K562 (cell line): ENCODE results near the gene MUC5B. TPM values are rescaled to one million over a fixed set of nuclear protein-coding genes. Genes with fewer than 3 reads are reported as not detected.
A peak's percentile ranks its signal among the peaks of the same experiment; 100 is the strongest.

Experiments used
- ATAC-seq: fragments of 200-7000 bp; cut with Tn5 transposase; 3 replicates; pipeline ENCODE4 v1.9.1; 2020; ENCODE audit warnings: moderate library complexity
- BruUV-seq: library from RNA; stranded (reverse); fragments of 400-500 nt; replicated peaks from 2 replicates; lab custom pipeline; 2021; lab: Mats Ljungman, UMichigan
- CTCF ChIA-PET: fragments of 300-600 bp; formaldehyde crosslinking; extraction: SDS; loops from one replicate; lab custom pipeline; 2021; ENCODE audit warnings: low intra/inter-chr PET ratio; lab: Yijun Ruan, JAX
- POLR2A ChIA-PET: fragments of 300-600, 350-650 bp; sonication (Branson Sonifier 250); formaldehyde crosslinking; extraction: SDS; loops from one replicate; lab custom pipeline; 2021; ENCODE audit warnings: antibody characterized with exemption, inconsistent platforms; lab: Yijun Ruan, JAX
- DNase-seq, 4 experiments: peaks; one replicate each; pipeline versions ENCODE4 v3.0.0 to v3.0.0-alpha.2; 2011 to 2018; ENCODE audit warnings: low spot score in 3 of 4, mixed read lengths in 3 of 4; ENCODE audit errors: extremely low read depth in 1 of 4
- FAIRE-seq: peaks from 2 replicates; lab custom pipeline; 2011; peaks lifted over from hg19 to GRCh38; lab: Jason Lieb, UNC
- H2AFZ ChIP-seq: 2 replicates; pipeline ENCODE4 v1.6.0; 2011; ENCODE audit warnings: low read depth, low read length, control low read depth, inconsistent platforms
- H3K27ac ChIP-seq: fragments of 200-600 bp; 3 replicates; pipeline ENCODE4 v1.8.0; 2011; ENCODE audit warnings: low read depth, mild to moderate bottlenecking, control low read depth, inconsistent platforms, low read length, moderate library complexity, mixed read lengths; ENCODE audit errors: extremely low read depth
- H3K27me3 ChIP-seq, 2 experiments: fragments of 300-600 bp in 1 of 2; 2 replicates in 1 of 2; 3 replicates in 1 of 2; pipeline versions ENCODE4 v1.6.0 to v1.8.0; 2011; ENCODE audit warnings: inconsistent platforms in 2 of 2, low read length in 2 of 2, mild to moderate bottlenecking in 1 of 2, mixed read lengths in 1 of 2, moderate library complexity in 1 of 2; ENCODE audit not compliant: control insufficient read depth in 2 of 2, insufficient read depth in 2 of 2
- H3K36me3 ChIP-seq: fragments of 300-600 bp; 3 replicates; pipeline ENCODE4 v1.8.0; 2011; ENCODE audit warnings: mild to moderate bottlenecking, low read length, inconsistent platforms; ENCODE audit not compliant: control insufficient read depth, insufficient read depth
- H3K4me1 ChIP-seq, 2 experiments: fragments of 200-600 bp in 1 of 2; replicated peaks in 1 of 2; 2 replicates in 1 of 2; 3 replicates in 1 of 2; pipeline versions ENCODE4 v1.5.1 to v1.8.0; 2011; ENCODE audit warnings: inconsistent platforms in 2 of 2, low read length in 2 of 2, mild to moderate bottlenecking in 1 of 2, mixed read lengths in 1 of 2, moderate library complexity in 1 of 2; ENCODE audit not compliant: control insufficient read depth in 2 of 2, insufficient read depth in 2 of 2
- H3K4me2 ChIP-seq: 2 replicates; pipeline ENCODE4 v1.6.1; 2011; ENCODE audit warnings: low read length, control low read depth, inconsistent platforms, mixed read lengths; ENCODE audit not compliant: insufficient read depth
- H3K4me3 ChIP-seq: fragments of 200-600 bp; sonication (generic), shearing (Covaris generic); 2 replicates; pipeline ENCODE4 v1.5.1; 2016; ENCODE audit warnings: control low read depth, inconsistent platforms
- H3K79me2 ChIP-seq: fragments of 200-600 bp; 3 replicates; pipeline ENCODE4 v1.8.0; 2011; ENCODE audit warnings: low read length, inconsistent platforms; ENCODE audit not compliant: control insufficient read depth, insufficient read depth
- H3K9ac ChIP-seq, 2 experiments: 2 replicates each; pipeline versions ENCODE4 v1.6.0 to v1.6.1; 2011; ENCODE audit warnings: low read depth in 2 of 2, low read length in 2 of 2, control low read depth in 1 of 2, inconsistent platforms in 1 of 2, mild to moderate bottlenecking in 1 of 2, mixed read lengths in 1 of 2; ENCODE audit not compliant: insufficient read depth in 1 of 2
- H3K9me1 ChIP-seq: one replicate; pipeline ENCODE4 v1.6.0; 2011; ENCODE audit warnings: inconsistent platforms, mild to moderate bottlenecking, low read length, moderate library complexity; ENCODE audit not compliant: control insufficient read depth, insufficient read depth
- H3K9me3 ChIP-seq: replicated peaks from 2 replicates; pipeline ENCODE4 v1.5.1; 2011; ENCODE audit warnings: low read depth, low read length, inconsistent platforms; ENCODE audit not compliant: control insufficient read depth, insufficient read depth
- H4K20me1 ChIP-seq: replicated peaks from 2 replicates; pipeline ENCODE4 v1.6.1; 2011; ENCODE audit warnings: low read length, inconsistent platforms, mixed read lengths; ENCODE audit not compliant: control insufficient read depth, insufficient read depth
- NCOA6 ChIP-seq: fragments of 450-650 bp; IDR thresholded peaks from 2 replicates; pipeline ENCODE4 v1.6.1; 2017; ENCODE audit warnings: mild to moderate bottlenecking
- TAF7 ChIP-seq: fragments of 450-650 bp; IDR thresholded peaks from 2 replicates; pipeline ENCODE4 v1.6.1; 2016; ENCODE audit warnings: missing genetic modification characterization, missing compliant biosample characterization
- WGBS: fragments of 100-300 bp; shearing (Covaris generic); methylation state at CpG from one replicate; pipeline ENCODE4 v1.1.6; 2016; ENCODE audit warnings: low coverage, mixed read lengths; ENCODE audit not compliant: insufficient coverage; ENCODE audit errors: missing lambda C conversion rate; 5-methylcytosine and 5-hydroxymethylcytosine counted together
- in situ Hi-C: fragments of 300-500 bp; cut with MboI; formaldehyde crosslinking; loops from 4 replicates; pipeline ENCODE4 v1.15.0; 2018; ENCODE audit warnings: inconsistent platforms, mixed read lengths
- intact Hi-C: fragments of 100-400 bp; cut with micrococcal nuclease; formaldehyde crosslinking; loops from 2 replicates; pipeline ENCODE4 v1.14.2; 2022
- polyA plus RNA-seq, 8 experiments: library from polyadenylated mRNA; depleted of rRNA in 4 of 8; stranded (reverse) in 5 of 8; unstranded in 3 of 8; fragments of >200 nt; fragmentation: Nextera tagmentation in 2 of 8; fragmentation: Illumina TruSeq in 1 of 8; extraction: Ambion mirVana in 2 of 8; extraction: Trizol in 1 of 8; gene quantifications; 2 replicates each; pipeline versions ENCODE4 v1.2.1 to v1.2.3, GENCODE V29; 2011 to 2014; ENCODE audit warnings: inconsistent platforms in 1 of 8, missing spikeins in 1 of 8
- total RNA-seq, 7 experiments: library from RNA; depleted of rRNA in 6 of 7; stranded (reverse); fragments of >200 nt in 6 of 7; fragmentation: Illumina TruSeq in 2 of 7; extraction: Trizol in 2 of 7; gene quantifications; 2 replicates each; pipeline versions ENCODE4 v1.2.1 to v1.2.3, GENCODE V29; 2011 to 2021; ENCODE audit warnings: low replicate concordance in 1 of 7
- TF ChIP-seq, protein P1 (sequence below): fragments of 450-650 bp; formaldehyde crosslinking; IDR thresholded peaks from 2 replicates; pipeline ENCODE4 v1.4.0; 2020; ENCODE audit warnings: mild to moderate bottlenecking, moderate library complexity
- TF ChIP-seq, protein P2 (sequence below), 2 experiments: IDR thresholded peaks; 2 replicates each; pipeline ENCODE4 v1.6.1; 2012; ENCODE audit warnings: improper control_type of control experiment in 2 of 2, low read depth in 2 of 2, low read length in 2 of 2, borderline replicate concordance in 1 of 2

Gene MUC5B
- total and polyA plus RNA-seq, 9 of the 15 experiments (the other 6 are each of a cell fraction or from before 2014, with no cell fraction given) = 0.04 to 0.95 TPM; not detected in 7

DNA sequence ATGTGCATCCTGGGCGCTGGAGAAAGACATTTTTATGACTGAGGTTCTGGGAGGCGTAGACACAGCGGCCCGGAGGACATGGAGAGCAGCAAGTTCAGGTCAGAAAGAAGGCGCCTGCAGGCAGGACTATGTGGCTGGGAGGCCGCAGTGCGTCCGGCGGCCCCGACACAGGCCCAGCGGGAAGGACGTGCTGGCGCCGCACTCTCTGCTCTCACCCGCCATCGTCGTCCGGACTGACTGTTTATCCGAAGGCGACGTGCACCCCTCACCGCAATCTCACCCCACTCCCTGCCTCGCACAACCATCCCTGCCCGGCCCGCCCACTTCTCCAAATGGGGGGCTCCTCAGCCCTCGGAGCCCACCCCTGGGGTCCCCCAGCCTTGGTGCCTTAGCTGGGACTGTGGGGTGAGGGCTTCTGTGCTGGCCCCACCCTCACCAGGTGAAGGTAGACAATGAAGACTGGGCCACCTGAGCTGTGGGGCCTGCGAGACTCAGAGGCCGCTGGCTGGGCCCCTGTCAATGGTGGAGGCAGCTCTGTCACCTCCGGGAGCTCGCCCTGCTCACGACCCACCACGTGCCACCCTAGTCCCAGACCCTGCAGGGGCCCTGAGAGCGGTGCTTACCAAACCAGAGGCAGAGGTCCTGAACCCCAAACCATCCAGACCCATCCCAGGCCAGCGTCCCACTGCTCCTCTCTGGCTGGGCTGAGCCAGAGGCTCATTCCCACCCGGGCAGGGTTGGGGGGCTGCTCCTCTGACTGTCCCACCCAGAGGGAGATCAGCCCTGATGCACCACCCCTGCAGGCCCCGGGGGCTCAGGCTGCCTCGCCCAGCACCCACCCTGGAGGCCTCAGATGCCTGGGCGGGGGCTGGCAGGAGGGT lies 16.2 kb upstream of the MUC5B start (continued):
- no peak for TF ChIP-seq NCOA6
- TF ChIP-seq, protein P1, sequence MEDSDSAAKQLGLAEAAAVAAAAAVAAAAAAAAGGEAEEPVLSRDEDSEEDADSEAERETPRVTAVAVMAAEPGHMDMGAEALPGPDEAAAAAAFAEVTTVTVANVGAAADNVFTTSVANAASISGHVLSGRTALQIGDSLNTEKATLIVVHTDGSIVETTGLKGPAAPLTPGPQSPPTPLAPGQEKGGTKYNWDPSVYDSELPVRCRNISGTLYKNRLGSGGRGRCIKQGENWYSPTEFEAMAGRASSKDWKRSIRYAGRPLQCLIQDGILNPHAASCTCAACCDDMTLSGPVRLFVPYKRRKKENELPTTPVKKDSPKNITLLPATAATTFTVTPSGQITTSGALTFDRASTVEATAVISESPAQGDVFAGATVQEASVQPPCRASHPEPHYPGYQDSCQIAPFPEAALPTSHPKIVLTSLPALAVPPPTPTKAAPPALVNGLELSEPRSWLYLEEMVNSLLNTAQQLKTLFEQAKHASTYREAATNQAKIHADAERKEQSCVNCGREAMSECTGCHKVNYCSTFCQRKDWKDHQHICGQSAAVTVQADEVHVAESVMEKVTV = no peak
- no peak for TF ChIP-seq TAF7 (tag)

DNA sequence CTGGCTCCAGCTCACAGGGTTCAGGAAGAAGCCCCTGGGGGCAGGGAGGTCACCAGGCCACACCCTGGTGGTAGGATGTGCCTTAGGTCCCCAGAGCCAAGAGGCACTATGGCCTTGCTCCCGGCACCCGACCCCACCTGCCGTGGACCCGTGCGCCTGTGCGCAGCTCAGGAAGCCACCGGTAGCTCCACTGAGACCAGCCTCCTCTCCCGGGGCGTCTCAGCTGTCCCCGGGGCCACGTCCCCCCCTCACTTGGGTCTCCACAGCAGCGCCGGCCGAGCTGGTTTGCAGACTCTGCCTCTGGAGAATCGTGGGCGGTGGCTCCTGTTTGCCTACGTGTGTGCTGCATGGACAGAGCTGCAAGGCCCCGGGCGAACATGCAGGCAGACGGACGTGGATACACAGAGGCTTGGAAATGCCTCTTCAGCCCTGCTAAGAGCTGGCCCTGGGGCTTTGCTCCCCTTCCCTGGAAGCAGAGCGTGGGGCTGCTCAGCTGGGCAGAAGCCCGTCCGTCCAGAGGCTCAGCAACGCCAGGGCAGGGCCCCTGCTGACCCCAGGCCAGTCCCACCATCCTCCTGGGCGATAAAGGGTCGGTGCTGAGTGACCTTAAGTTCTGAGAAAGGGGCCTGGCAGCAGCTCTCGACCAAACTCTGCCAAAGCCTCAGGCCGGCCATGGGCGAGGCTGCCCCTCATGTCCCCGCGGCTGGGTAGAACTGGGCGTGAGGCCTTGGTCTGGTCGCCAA lies 15.3 kb upstream of the MUC5B start:
- WGBS = 7% methylated on average over 32 of the region's 34 CpGs
- Histone ChIP-seq H3K9me3 (no peaks in the 10 kb centered on the region), H3K9me1 (no peaks in the 10 kb centered on the region), H3K4me2 (no peak overlapping the region), H3K27ac (no peak overlapping the region), H3K27me3 (peaks cover 4 to 60% of the 10 kb centered on the region in 2 experiments; a peak in 4 of 5 replicates), H3K9ac (0 out of 4 replicates have a peak overlapping the region, but pooled peaks of 1 of the 2 experiments have one; percentile 5), H4K20me1 (peaks cover 8% of the 10 kb centered on the region; the same call in 1 of the 2 replicates), H3K79me2 (no peaks in the 10 kb centered on the region), H3K4me3 (no peak overlapping the region), H3K36me3 (no peaks in the 10 kb centered on the region), H3K4me1 (peaks cover 0 to 51% of the 10 kb centered on the region in 2 experiments; a peak in 1 of 5 replicates), H2AFZ (no peak overlapping the region)
- FAIRE-seq (no peak), ATAC-seq (no peak), DNase-seq (peak in 1 of 4 experiments; percentile 1)
- ChIA-PET POLR2A (interaction anchor here (0.6 to 0.8 kb wide), 2 partner anchors 272 to 308 kb away, joined by 4 read pairs; no protein-coding TSS in a partner anchor), CTCF (no interaction called here)
- TF ChIP-seq, protein P2, sequence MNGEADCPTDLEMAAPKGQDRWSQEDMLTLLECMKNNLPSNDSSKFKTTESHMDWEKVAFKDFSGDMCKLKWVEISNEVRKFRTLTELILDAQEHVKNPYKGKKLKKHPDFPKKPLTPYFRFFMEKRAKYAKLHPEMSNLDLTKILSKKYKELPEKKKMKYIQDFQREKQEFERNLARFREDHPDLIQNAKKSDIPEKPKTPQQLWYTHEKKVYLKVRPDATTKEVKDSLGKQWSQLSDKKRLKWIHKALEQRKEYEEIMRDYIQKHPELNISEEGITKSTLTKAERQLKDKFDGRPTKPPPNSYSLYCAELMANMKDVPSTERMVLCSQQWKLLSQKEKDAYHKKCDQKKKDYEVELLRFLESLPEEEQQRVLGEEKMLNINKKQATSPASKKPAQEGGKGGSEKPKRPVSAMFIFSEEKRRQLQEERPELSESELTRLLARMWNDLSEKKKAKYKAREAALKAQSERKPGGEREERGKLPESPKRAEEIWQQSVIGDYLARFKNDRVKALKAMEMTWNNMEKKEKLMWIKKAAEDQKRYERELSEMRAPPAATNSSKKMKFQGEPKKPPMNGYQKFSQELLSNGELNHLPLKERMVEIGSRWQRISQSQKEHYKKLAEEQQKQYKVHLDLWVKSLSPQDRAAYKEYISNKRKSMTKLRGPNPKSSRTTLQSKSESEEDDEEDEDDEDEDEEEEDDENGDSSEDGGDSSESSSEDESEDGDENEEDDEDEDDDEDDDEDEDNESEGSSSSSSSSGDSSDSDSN (IDR thresholded peaks at IDR 0.05; ENCODE audit: borderline replicate concordance in 1 of 2, low read depth in 2 of 2, low read length in 2 of 2) = no peak
- in situ Hi-C loops (no loop called here), intact Hi-C loops (no loop called here)
- no TSS peak for BruUV-seq
